ENCODE results near the gene NRG2. TPM values are rescaled to one million over a fixed set of nuclear protein-coding genes. Genes with fewer than 3 reads are reported as not detected.
A peak's percentile ranks its signal among the peaks of the same experiment; 100 is the strongest.

The NRG2 gene
- total and polyA plus RNA-seq, 8 donors, result 0.68 to 10.6 (median 7.5) TPM

GRCh38 chr5:139812323-139812722 is 230.8 kb downstream of the NRG2 start:
- Histone ChIP-seq H3K4me3 (no peak overlapping the region), H3K27ac (no peak overlapping the region), H3K4me1 (no peaks in the 10 kb centered on the region), H3K9me3 (no peaks in the 10 kb centered on the region), H3K27me3 (peaks cover 0 to 20% of the 10 kb centered on the region in 2 donors), H3K36me3 (no peaks in the 10 kb centered on the region)
- DNase-seq, result no peak
- TF ChIP-seq, protein P1, sequence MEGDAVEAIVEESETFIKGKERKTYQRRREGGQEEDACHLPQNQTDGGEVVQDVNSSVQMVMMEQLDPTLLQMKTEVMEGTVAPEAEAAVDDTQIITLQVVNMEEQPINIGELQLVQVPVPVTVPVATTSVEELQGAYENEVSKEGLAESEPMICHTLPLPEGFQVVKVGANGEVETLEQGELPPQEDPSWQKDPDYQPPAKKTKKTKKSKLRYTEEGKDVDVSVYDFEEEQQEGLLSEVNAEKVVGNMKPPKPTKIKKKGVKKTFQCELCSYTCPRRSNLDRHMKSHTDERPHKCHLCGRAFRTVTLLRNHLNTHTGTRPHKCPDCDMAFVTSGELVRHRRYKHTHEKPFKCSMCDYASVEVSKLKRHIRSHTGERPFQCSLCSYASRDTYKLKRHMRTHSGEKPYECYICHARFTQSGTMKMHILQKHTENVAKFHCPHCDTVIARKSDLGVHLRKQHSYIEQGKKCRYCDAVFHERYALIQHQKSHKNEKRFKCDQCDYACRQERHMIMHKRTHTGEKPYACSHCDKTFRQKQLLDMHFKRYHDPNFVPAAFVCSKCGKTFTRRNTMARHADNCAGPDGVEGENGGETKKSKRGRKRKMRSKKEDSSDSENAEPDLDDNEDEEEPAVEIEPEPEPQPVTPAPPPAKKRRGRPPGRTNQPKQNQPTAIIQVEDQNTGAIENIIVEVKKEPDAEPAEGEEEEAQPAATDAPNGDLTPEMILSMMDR (IDR thresholded peaks at IDR 0.05), result no peak
- intact Hi-C loops (cut with DNase I), result no loop called here
- ATAC-seq, result no peak

DNA sequence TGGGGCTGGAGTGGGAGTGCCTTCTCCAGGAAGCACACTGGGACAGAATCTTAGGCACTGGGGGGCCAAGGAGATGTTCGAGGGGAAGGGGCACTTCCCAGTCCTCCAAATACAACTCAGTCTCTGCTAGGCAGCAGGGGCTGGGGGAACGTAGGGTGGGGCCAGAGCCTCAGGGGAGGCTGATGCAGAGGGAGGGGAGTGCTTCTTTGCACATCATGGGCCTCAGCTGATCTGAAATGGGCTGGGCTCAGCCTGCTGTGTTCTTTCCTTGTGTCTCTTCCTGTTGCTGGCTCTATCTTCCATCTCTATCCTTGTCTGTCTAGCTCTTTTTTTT is 231.9 kb downstream of the NRG2 start:
- Histone ChIP-seq H3K4me3 (no peak overlapping the region), H3K36me3 (no peaks in the 10 kb centered on the region), H3K4me1 (no peaks in the 10 kb centered on the region), H3K27ac (no peak overlapping the region), H3K27me3 (peaks cover 0 to 29% of the 10 kb centered on the region in 2 donors), H3K9me3 (no peaks in the 10 kb centered on the region)
- intact Hi-C loops (cut with DNase I), result no loop called here
- DNase-seq (no peak), ATAC-seq (no peak)
- TF ChIP-seq, protein P1 (IDR thresholded peaks at IDR 0.05), result no peak

- no peaks in the 10 kb centered on the region for H3K36me3 ChIP-seq
- H3K9me3 ChIP-seq, result no peaks in the 10 kb centered on the region
- TF ChIP-seq, protein P1 (IDR thresholded peaks at IDR 0.05), result no peak
- no peaks in the 10 kb centered on the region for H3K4me1 ChIP-seq
- no peak for DNase-seq
- H3K27me3 ChIP-seq, result peaks cover 0 to 29% of the 10 kb centered on the region in 2 donors
- no peak overlapping the region for H3K27ac ChIP-seq
- no peak for ATAC-seq
- H3K4me3 ChIP-seq, result no peak overlapping the region
- intact Hi-C loops (cut with DNase I), result no loop called here
These were observed 232.5 kb downstream of the NRG2 start for GRCh38 chr5:139810341-139811273.

- intact Hi-C loops (cut with DNase I), result no loop called here
- Histone ChIP-seq H3K36me3 (no peaks in the 10 kb centered on the region), H3K4me1 (no peaks in the 10 kb centered on the region), H3K9me3 (no peaks in the 10 kb centered on the region), H3K27ac (no peak overlapping the region), H3K27me3 (peaks cover 0 to 29% of the 10 kb centered on the region in 2 donors), H3K4me3 (no peak overlapping the region)
- TF ChIP-seq, protein P1 (IDR thresholded peaks at IDR 0.05), result no peak
- no peak for ATAC-seq
- peak in 1 of 4 donors; percentile 63 for DNase-seq
These were observed 233.7 kb downstream of the NRG2 start for GRCh38 chr5:139809331-139809810.

DNA sequence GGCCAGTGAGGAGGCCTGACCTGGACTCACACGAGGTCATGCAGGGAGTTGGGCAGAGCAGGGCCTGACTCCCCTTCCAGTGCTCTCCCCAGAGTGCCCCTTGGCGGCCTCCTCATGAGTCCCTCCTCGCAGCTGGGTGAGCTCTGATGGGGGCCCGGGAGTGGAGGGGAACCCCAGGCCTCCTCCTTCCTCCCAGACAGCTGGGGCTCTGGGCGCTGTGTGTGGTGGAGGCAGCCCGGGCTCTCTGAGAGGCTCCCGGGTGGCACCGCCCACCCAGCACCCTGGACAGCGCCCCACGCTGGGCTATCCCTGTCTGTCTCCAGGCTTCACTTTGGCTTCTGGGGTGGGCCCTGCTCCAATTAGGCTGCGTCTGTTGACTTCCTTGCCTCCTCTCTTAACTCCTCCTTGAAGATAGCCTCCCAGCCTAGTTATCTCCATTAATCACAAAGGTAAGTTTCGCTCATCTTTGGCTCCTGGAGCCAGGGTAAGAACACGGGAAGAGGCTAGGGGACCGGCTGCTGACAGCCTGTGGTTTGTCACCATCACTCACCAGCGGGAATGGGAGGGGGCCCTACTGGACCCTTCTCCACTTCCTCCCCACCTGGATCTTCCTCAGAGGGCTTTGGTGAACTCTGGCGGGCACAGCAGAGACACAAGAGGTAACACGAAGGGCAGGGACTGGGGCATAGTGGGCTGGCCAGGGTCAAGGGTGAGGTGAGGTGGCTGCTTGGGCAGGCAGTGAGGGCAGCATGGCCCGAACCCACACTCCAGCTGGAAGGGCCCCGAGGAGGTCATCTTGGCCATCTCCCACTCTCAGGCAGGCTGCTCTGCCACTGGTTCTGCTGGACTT is 234.4 kb downstream of the NRG2 start:
- Histone ChIP-seq H3K27ac (no peak overlapping the region), H3K4me1 (no peaks in the 10 kb centered on the region), H3K9me3 (no peaks in the 10 kb centered on the region), H3K4me3 (no peak overlapping the region), H3K36me3 (no peaks in the 10 kb centered on the region), H3K27me3 (peaks cover 0 to 34% of the 10 kb centered on the region in 2 donors)
- ATAC-seq (peak; percentile 89), DNase-seq (peak in 3 of 4 donors; percentile 36 to 75 (median 64))
- intact Hi-C loops (cut with DNase I), result no loop called here
- TF ChIP-seq, protein P1 (IDR thresholded peaks at IDR 0.05), result no peak
